Measurements from ENCODE around the gene ATAD3B.

ATAD3B gene

DNA sequence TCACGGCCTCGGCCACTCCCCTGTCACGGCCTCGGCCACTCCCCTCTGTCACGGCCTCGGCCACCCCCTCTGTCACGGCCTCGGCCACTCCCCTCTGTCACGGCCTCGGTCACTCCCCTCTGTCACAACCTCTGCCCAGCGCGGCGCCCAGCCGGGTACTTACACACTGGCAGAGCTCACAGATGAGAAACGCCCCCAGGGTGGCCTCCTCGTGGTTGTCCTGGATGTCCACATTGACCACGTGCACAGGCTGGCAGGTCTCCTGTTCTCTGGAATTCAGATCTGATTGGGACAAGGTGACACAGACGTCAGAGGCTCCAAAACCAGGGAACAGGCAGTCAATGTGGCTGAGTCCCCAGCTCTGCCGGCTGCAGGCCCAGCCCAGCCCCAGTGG, 72.1 kb downstream of the ATAD3B start:
- DNase-seq (ENCODE audit: low spot score): no peak
- FAIRE-seq: no peak

DNA sequence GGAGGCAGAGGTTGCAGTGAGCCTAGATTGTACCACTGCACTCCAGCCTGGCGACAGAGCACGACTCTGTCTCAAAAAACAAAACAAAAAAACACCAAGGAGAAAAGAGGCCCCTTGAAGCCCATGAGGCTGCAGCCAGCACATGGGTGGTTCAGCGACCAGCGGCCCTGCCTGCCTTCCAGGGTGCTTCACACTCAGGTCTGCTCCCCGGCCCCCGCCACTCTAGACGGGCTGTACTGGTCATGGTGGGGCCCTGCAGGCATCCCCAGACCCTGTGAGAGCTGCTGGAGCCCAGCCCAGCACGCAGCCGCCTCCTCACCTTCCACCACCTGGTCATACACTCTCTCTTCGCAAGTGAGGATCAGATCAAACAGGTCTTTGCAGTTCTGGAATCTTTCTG, 73.0 kb downstream of the ATAD3B start:
- DNase-seq (ENCODE audit: low spot score) (no peak), FAIRE-seq (no peak)

Data from RCC 7860 (cell line).